Hepatocyte (in vitro differentiated cells): ENCODE data around the gene SHROOM3.

Experiments
- CTCF ChIP-seq: fragments of 200-600 bp; sonication (generic); IDR thresholded peaks from 2 replicates; pipeline ENCODE4 v1.5.1; 2016; ENCODE audit warnings: antibody characterized with exemption, mild to moderate bottlenecking; ENCODE audit not compliant: poor library complexity
- EZH2phosphoT487 ChIP-seq: fragments of 200-600 bp; sonication (generic); IDR thresholded peaks from one replicate; pipeline ENCODE4 v1.6.1; 2018; ENCODE audit warnings: antibody characterized with exemption, mild to moderate bottlenecking, low read depth, moderate library complexity; ENCODE audit not compliant: unreplicated experiment, severe bottlenecking

- TF ChIP-seq EZH2phosphoT487 (no peak), CTCF (no peak)
Measured at GRCh38 chr4:76654791-76655190, 219.8 kb downstream of the SHROOM3 start.
